GM12865 (cell line): ENCODE results near the gene HPF1.
A peak's percentile ranks its signal among the peaks of the same experiment; 100 is the strongest.
"Not testable (repeated sequence)": the region's sequence is repeated elsewhere in the genome, so short reads cannot be mapped to it uniquely, and the experiment has no call there.

Source experiments
- DNase-seq: peaks from one replicate; pipeline ENCODE4 v3.0.0; 2010; ENCODE audit warnings: low read depth
- H3K4me3 ChIP-seq: 2 replicates; pipeline ENCODE4 v1.5.1; 2011; ENCODE audit warnings: mild to moderate bottlenecking, low read depth, low read length, control low read depth
- TF ChIP-seq, protein P1 (sequence below): IDR thresholded peaks from 2 replicates; pipeline ENCODE4 v1.5.1; 2011; ENCODE audit warnings: low read length, control low read depth, low read depth, inconsistent platforms; ENCODE audit not compliant: insufficient read depth; ENCODE audit errors: missing control alignments

HPF1 gene

DNA sequence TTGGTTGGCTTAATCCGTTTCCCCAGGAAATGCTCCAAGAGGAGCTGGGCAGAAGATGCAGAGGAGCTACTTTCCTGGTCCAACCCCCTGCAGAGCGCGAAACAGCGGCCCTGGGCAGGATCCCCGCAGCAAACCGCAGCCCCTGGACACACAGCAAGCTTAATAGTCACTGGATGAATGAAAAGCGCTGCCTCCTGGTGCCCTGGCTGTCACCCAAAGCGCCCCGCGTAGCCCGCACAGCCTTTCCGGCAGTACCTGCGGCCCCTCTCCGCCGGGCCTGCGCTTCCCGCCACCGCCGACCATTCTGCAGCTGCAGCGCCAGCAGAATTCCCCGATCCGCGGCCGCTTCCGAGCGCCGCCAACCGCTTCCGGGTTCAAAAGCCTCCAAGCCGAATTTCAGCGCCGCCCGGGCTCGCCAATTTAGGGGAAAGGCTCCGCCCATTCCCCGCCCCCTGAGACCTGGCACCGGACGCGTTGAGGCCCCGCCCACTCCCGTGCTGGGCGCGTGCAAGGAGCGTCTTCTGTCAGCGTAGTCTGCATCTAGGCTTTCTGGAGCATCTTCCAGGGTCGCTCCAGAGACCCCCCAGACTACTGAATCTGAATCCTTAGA lies at the start of gene HPF1:
HPF1 (minus strand) TSS at position 370 of the 610 bp plus-strand sequence; CDS start at position 303, 67 bp downstream.
- peak within 1 kb of the TSS; percentile 80 for H3K4me3 ChIP-seq
- TF ChIP-seq, protein P1, sequence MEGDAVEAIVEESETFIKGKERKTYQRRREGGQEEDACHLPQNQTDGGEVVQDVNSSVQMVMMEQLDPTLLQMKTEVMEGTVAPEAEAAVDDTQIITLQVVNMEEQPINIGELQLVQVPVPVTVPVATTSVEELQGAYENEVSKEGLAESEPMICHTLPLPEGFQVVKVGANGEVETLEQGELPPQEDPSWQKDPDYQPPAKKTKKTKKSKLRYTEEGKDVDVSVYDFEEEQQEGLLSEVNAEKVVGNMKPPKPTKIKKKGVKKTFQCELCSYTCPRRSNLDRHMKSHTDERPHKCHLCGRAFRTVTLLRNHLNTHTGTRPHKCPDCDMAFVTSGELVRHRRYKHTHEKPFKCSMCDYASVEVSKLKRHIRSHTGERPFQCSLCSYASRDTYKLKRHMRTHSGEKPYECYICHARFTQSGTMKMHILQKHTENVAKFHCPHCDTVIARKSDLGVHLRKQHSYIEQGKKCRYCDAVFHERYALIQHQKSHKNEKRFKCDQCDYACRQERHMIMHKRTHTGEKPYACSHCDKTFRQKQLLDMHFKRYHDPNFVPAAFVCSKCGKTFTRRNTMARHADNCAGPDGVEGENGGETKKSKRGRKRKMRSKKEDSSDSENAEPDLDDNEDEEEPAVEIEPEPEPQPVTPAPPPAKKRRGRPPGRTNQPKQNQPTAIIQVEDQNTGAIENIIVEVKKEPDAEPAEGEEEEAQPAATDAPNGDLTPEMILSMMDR = no peak
- DNase-seq = peak; percentile 95

DNA sequence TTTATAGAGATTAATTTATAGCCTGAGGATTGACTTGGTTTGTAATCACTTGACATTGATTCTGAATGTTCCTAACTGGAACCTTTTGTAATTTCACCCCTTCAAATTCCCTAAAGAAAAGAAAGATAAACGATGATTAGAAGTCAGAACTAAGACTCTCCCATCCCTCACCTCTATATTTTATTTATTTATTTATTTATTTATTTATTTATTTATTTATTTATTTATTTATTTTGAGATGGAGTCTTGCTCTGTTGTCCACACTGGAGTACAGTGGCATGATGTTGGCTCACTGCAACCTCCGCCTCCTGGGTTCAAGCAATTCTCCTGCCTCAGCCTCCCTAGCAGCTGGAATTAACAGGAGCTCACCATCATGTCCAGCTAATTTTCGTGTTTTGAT lies 49.0 kb upstream of the HPF1 start:
- DNase-seq, H3K4me3 ChIP-seq: not testable (repeated sequence)

DNA sequence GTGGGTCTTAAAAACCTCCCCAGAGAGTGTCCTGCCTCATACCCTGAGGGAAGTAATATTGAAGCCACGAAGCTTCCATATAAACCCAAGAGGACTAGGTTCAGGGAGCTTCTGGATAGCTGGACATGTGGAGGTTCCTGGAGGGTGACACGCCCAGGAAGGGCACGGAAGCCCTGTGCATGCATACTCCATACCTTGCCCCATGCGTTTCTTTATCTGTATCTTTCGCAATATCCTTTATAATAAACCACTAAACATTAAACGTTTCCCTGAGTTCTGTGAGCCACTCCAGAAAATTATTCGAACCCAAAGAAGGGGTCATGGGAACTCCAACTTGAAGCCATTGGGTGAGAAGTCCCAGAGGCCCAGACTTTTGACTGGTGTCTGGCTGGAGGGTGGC lies 45.7 kb upstream of the HPF1 start:
- DNase-seq = no peak
- H3K4me3 ChIP-seq = no peak overlapping the region
- TF ChIP-seq, protein P1 = no peak

DNA sequence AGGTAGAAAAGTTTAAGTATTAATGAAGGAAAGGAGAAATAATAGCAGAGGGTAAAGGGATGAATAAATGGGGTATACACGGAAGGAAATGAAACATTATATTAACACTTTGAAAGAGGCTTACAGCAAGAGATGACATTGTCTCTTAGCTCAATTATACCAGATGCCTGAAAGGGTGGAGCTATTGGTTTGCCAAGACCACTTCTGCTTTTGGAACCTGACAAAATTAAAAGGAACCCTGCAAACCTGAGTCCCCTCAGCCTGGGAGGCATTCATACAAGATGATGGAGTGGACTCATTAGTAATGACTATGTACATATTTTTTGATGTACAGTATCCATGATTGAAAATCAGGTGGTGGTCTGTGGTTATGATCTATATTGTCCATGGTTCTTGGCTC lies 45.1 kb upstream of the HPF1 start:
- DNase-seq = no peak
- H3K4me3 ChIP-seq = no peak overlapping the region
- TF ChIP-seq, protein P1 = no peak

DNA sequence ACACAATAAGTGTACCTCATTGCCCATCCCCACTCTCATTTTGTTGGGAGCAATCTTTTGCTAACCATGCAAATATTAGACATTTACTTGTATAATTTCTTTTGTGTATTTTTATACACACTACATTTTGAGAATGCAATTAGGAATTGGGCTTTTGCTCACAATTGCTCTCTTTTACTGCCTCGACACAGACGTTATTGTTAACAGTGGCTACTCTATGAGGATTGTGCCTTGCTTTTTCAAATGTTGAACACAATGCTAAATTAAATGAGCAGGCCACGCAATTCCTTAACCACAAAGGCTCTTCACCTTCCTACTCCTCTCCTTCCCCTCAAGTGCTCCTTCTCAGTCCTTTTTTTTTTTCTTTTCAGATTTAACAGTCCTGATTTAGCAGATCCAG lies 42.8 kb upstream of the HPF1 start:
- no peak overlapping the region for H3K4me3 ChIP-seq
- no peak for DNase-seq
- TF ChIP-seq, protein P1 = no peak

DNA sequence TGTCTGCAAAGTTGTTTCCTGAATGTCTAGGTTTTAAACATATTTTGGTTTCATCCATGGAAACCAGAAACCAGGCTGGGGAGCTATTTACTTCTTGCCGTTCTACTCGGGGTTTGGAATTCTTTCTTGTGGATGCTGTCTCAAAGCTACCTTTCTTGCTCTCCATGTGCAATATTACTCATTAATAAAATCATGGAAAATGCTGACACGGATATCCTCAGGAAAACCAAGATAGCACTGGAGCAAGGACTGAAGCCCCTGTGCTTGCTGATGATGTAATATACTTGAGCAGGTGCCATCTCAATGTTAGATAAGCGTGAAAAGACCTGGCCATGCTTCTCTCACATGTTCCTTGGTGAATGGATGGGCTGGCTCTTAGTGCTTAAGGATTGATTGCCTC lies 41.5 kb upstream of the HPF1 start:
- TF ChIP-seq, protein P1 = no peak
- DNase-seq = no peak
- no peak overlapping the region for H3K4me3 ChIP-seq

DNA sequence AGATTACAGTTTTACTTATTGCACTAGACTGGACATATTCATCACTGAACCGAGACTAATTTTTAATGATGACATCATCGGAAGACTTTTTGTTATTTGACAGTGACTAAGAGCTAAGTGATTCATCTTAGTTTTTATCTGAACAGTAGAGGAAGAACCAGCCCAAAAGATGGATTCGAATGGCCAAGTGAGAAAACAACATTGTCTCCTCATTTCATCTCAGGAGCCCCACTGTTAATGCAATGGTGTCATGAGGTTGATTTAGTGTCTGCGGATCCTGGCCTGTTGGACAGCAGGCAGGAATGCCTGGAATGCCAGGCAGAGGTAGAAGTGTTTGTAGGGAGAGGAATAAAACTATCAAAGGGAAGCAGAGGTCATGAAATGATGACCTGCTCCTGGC lies 37.8 kb upstream of the HPF1 start:
- no peak for DNase-seq
- TF ChIP-seq, protein P1 = no peak
- no peak overlapping the region for H3K4me3 ChIP-seq
